Esophagus squamous epithelium (tissue), 5 donors: Measurements from ENCODE around the gene ARHGEF3. TPM values are rescaled to one million over a fixed set of nuclear protein-coding genes. Genes with fewer than 3 reads are reported as not detected.
"Not testable (repeated sequence)": the region's sequence is repeated elsewhere in the genome, so short reads cannot be mapped to it uniquely, and the experiment has no call there.

Source experiments
- DNase-seq: peaks from one replicate; lab custom pipeline; 2025; lab: John Stamatoyannopoulos, UW
- H3K27ac ChIP-seq, 4 donors: fragments of 200-600 bp; sonication (generic); one replicate each; pipeline ENCODE4 v1.5.1; 2016 to 2019; ENCODE audit warnings: mild to moderate bottlenecking in 1 of 4
- H3K27me3 ChIP-seq, 4 donors: fragments of 200-600 bp; sonication (generic); 1 replicate in 3 of 4; 2 replicates in 1 of 4; pipeline versions ENCODE4 v1.5.1 to v1.6.0; 2017 to 2021; ENCODE audit warnings: antibody characterized with exemption in 1 of 4
- H3K36me3 ChIP-seq, 3 donors: fragments of 200-600 bp; sonication (generic); one replicate each; pipeline ENCODE4 v1.5.1; 2016 to 2019
- H3K4me1 ChIP-seq, 3 donors: fragments of 200-600 bp; sonication (generic); one replicate each; pipeline ENCODE4 v1.5.1; 2017 to 2019
- H3K4me3 ChIP-seq, 4 donors: fragments of 200-600 bp; sonication (generic); 1 replicate in 3 of 4; 2 replicates in 1 of 4; pipeline ENCODE4 v1.5.1; 2016 to 2019; ENCODE audit warnings: mild to moderate bottlenecking in 2 of 4, moderate library complexity in 1 of 4
- H3K9me3 ChIP-seq, 3 donors: fragments of 200-600 bp; sonication (generic); one replicate each; pipeline ENCODE4 v1.5.1; 2016 to 2019
- CTCF ChIP-seq, 6 experiments: fragments of 450-650 bp in 4 of 6; fragments of 200-600 bp in 2 of 6; sonication (generic) in 2 of 6; IDR thresholded peaks; one replicate each; pipeline ENCODE4 v1.5.1; 2016 to 2019; ENCODE audit warnings: antibody characterized with exemption in 6 of 6, mild to moderate bottlenecking in 4 of 6, moderate library complexity in 4 of 6
- POLR2A ChIP-seq, 4 donors: fragments of 450-650 bp; IDR thresholded peaks; one replicate each; pipeline ENCODE4 v1.6.1; 2017; ENCODE audit warnings: antibody characterized with exemption in 4 of 4, mild to moderate bottlenecking in 4 of 4, moderate library complexity in 3 of 4
- WGBS, 2 donors: methylation state at CpG; one replicate each; pipeline ENCODE4 v1.1.5; 2018; 5-methylcytosine and 5-hydroxymethylcytosine counted together
- intact Hi-C: fragments of 100-400 bp; cut with DNase I; formaldehyde crosslinking; loops from one replicate; pipeline ENCODE4 v1.15.0; 2022
- total RNA-seq, 4 donors: library from RNA; depleted of rRNA; stranded (reverse); fragments of >200 nt; gene quantifications; one replicate each; pipeline ENCODE4 v1.1.0, GENCODE V29; 2016
- donor health status: DM: yes; HTN: yes; CAD: no.

ARHGEF3 gene
- total RNA-seq, 4 donors from 2014 or later, result 20.6 to 26.3 (median 24.7) TPM

DNA sequence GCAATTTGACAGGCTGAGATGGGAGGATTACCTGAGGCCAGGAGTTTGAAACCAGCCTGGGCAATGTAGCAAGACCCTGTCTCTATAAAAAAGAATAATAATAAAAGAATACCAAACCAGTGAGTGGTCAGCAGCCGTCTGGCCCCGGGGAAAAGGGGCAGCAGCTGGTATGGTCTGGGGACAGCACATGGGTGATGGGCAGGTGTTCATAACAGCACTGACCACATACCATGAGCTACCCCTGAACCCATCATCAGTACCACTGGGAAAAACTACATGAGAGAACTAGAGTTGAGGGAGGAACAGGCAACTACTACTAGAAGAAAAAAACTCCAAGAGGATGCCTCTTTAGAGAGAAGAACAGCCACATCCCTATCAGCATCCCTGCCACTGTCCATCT is 40.7 kb downstream of the ARHGEF3 start:
- DNase-seq, result no peak
- no peaks in the 10 kb centered on the region for H3K27me3 ChIP-seq
- TF ChIP-seq POLR2A (IDR thresholded peaks at IDR 0.05) (no peak), CTCF (IDR thresholded peaks at IDR 0.05) (no peak)
- 86 to 87% methylated on average over 2 of the region's 2 CpGs for WGBS, 2 donors
- no peak overlapping the region for H3K4me3 ChIP-seq
- H3K9me3 ChIP-seq, result no peaks in the 10 kb centered on the region
- intact Hi-C loops, result no loop called here
- H3K4me1 ChIP-seq, result peaks cover 10 to 41% (median 20%) of the 10 kb centered on the region in 3 donors
- peaks cover 0 to 18% (median 0%) of the 10 kb centered on the region in 3 donors for H3K36me3 ChIP-seq
- H3K27ac ChIP-seq, result no peak overlapping the region

DNA sequence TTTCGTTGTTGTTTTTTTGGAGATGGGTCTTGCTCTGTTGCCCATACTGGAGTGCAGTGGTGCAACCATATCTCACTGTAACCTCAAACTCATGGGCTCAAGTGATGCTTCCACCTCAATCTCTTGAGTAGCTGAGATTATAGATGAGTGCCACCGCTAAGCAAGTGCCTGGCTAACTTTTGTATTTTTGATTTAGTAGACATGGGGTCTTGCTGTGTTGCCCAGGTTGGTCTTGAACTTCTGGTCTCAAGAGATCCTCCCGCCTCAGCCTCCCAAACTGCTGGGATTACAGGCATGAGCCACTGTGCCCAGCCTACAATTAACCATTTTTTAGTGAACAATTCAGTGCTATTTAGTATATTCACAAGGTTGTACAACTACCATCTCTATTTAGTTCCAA is 42.2 kb downstream of the ARHGEF3 start:
- peaks cover 10 to 56% (median 24%) of the 10 kb centered on the region in 3 donors for H3K4me1 ChIP-seq
- no peak overlapping the region for H3K4me3 ChIP-seq
- no peak for DNase-seq
- no peaks in the 10 kb centered on the region for H3K27me3 ChIP-seq
- H3K36me3 ChIP-seq, result peaks cover 0 to 21% (median 0%) of the 10 kb centered on the region in 3 donors
- 83 to 87% methylated on average over 3 of the region's 3 CpGs for WGBS, 2 donors
- H3K9me3 ChIP-seq, result no peaks in the 10 kb centered on the region
- peak overlapping the region in 2 of 4 donors; percentile 74 to 78 for H3K27ac ChIP-seq
- TF ChIP-seq POLR2A (IDR thresholded peaks at IDR 0.05) (no peak), CTCF (IDR thresholded peaks at IDR 0.05) (no peak)
- intact Hi-C loops, result no loop called here

- WGBS, 2 donors, result 0 to 5% methylated on average over 2 of the region's 2 CpGs
- H3K36me3 ChIP-seq, result peaks cover 0 to 26% (median 0%) of the 10 kb centered on the region in 3 donors
- TF ChIP-seq CTCF (IDR thresholded peaks at IDR 0.05) (no peak), POLR2A (IDR thresholded peaks at IDR 0.05) (no peak)
- H3K9me3 ChIP-seq, result no peaks in the 10 kb centered on the region
- no peak for DNase-seq
- H3K27me3 ChIP-seq, result no peaks in the 10 kb centered on the region
- intact Hi-C loops, result no loop called here
- H3K4me1 ChIP-seq, result peaks cover 10 to 65% (median 24%) of the 10 kb centered on the region in 3 donors
- H3K27ac ChIP-seq, result peak overlapping the region; percentile 57 to 80 (median 76)
- peak overlapping the region in 1 of 4 donors; percentile 34 for H3K4me3 ChIP-seq
These were observed 43.2 kb downstream of the ARHGEF3 start for GRCh38 chr3:56758539-56758981.

DNA sequence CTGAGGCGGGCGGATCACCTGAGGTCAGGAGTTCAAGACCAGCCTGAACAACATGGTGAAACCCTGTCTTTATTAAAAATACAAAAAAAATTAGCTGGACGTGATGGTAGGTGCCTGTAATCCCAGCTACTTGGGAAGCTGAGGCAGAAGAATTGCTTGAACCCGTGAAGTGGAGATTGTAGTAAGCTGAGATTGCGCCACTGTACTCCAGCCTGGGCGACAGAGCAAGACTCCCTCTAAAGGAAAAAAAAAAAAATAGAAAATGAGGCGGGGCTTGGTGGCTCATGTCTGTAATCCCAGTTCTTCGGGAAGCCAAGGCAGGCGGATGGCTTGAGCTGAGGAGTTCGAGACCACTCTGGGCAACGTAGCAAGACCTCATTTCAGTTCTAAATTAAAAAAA is 43.7 kb downstream of the ARHGEF3 start:
- H3K27me3 ChIP-seq, DNase-seq: not testable (repeated sequence)

GRCh38 chr3:56754741-56755417 is 46.9 kb downstream of the ARHGEF3 start:
- peaks cover 10 to 71% (median 26%) of the 10 kb centered on the region in 3 donors for H3K4me1 ChIP-seq
- WGBS, 2 donors, result 56 to 63% methylated on average over 13 to 18 of the region's 21 CpGs
- H3K27me3 ChIP-seq, result no peaks in the 10 kb centered on the region
- H3K9me3 ChIP-seq, result no peaks in the 10 kb centered on the region
- intact Hi-C loops, result no loop called here
- TF ChIP-seq POLR2A (IDR thresholded peaks at IDR 0.05) (peak in 1 of 4 donors; percentile 15), CTCF (IDR thresholded peaks at IDR 0.05) (no peak)
- H3K27ac ChIP-seq, result peak overlapping the region in 3 of 4 donors; percentile 32 to 77 (median 58)
- peak overlapping the region in 2 of 4 donors; percentile 24 to 48 for H3K4me3 ChIP-seq
- DNase-seq, result no peak
- peaks cover 0 to 47% (median 5%) of the 10 kb centered on the region in 3 donors for H3K36me3 ChIP-seq

More for the DNA sequence above, 43.7 kb downstream of the ARHGEF3 start:
- 65 to 70% methylated on average over 9 to 11 of the region's 11 CpGs for WGBS, 2 donors
- H3K4me3 ChIP-seq, H3K9me3 ChIP-seq, intact Hi-C loops: not testable (repeated sequence)
- Histone ChIP-seq H3K4me1 (peaks cover 10 to 64% (median 24%) of the 10 kb centered on the region in 3 donors), H3K36me3 (peaks cover 0 to 31% (median 0%) of the 10 kb centered on the region in 3 donors), H3K27ac (peak overlapping the region in 3 of 4 donors; percentile 57 to 78 (median 74))
